Activated CD4-positive, alpha-beta memory T cell treated with anti-CD3 and anti-CD28 coated beads for 36 hours (primary cell): Measurements from ENCODE around the gene SLC10A7. TPM values are rescaled to one million over a fixed set of nuclear protein-coding genes. Genes with fewer than 3 reads are reported as not detected.
A peak's percentile ranks its signal among the peaks of the same experiment; 100 is the strongest.

Experiments
- CTCF ChIA-PET: fragments of 350-600 bp; sonication (Branson Sonifier 250); formaldehyde crosslinking; loops from one replicate; lab custom pipeline; 2021; ENCODE audit warnings: antibody characterized with exemption, inconsistent platforms; lab: Charles Lee
- POLR2A ChIA-PET: fragments of 350-600 bp; sonication (Branson Sonifier 250); formaldehyde crosslinking; loops from one replicate; lab custom pipeline; 2021; ENCODE audit warnings: antibody characterized with exemption; lab: Charles Lee
- DNase-seq: peaks from one replicate; pipeline ENCODE4 v3.0.0-alpha.2; 2020
- H3K27ac Mint-ChIP-seq: one replicate; pipeline ENCODE4 v1.8.0; 2021; ENCODE audit warnings: mixed read lengths
- H3K27me3 Mint-ChIP-seq: one replicate; pipeline ENCODE4 v1.8.0; 2021; ENCODE audit warnings: mixed read lengths
- H3K36me3 Mint-ChIP-seq: one replicate; pipeline ENCODE4 v1.8.0; 2021; ENCODE audit warnings: mixed read lengths
- H3K4me1 Mint-ChIP-seq: one replicate; pipeline ENCODE4 v1.8.0; 2021; ENCODE audit warnings: low read depth, mixed read lengths
- H3K4me3 Mint-ChIP-seq: one replicate; pipeline ENCODE4 v1.8.0; 2021; ENCODE audit warnings: mild to moderate bottlenecking, mixed read lengths
- H3K9me3 Mint-ChIP-seq: one replicate; pipeline ENCODE4 v1.8.0; 2021; ENCODE audit warnings: mixed read lengths
- intact Hi-C: fragments of 100-400 bp; cut with micrococcal nuclease; formaldehyde crosslinking; loops from one replicate; pipeline ENCODE4 v1.15.1; 2023
- total RNA-seq, 2 experiments: library from RNA; stranded (reverse); gene quantifications; one replicate each; pipeline ENCODE4 v1.2.3, GENCODE V29; 2021

The SLC10A7 gene
- total RNA-seq, 2 experiments from 2014 or later, result 10.9 to 14.7 TPM

DNA sequence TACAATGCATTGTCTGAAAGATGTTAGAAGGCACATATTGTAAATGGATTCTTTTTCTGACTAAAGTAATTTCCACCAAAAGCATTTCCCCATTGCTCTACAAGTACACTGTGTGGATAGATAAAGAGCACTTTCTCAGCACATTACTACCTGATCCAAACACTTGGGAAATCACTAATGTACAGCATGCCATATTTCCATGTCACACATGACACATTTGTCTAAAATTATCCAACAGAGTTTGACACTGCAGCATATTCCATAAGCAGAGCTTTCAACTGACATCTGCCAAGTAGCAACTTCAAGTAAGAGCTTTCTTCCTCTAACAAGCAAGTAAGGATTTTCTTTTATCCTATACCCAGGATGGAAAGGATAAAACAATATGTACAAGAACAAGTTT, 257.9 kb downstream of the SLC10A7 start:
- no peak for DNase-seq
- ChIA-PET CTCF (no interaction called here), POLR2A (no interaction called here)
- H3K36me3 Mint-ChIP-seq, result no peaks in the 10 kb centered on the region
- no peaks in the 10 kb centered on the region for H3K9me3 Mint-ChIP-seq
- no peak overlapping the region for H3K4me3 Mint-ChIP-seq
- no peak overlapping the region for H3K27ac Mint-ChIP-seq
- H3K27me3 Mint-ChIP-seq, result no peaks in the 10 kb centered on the region
- no peaks in the 10 kb centered on the region for H3K4me1 Mint-ChIP-seq
- intact Hi-C loops, result no loop called here

DNA sequence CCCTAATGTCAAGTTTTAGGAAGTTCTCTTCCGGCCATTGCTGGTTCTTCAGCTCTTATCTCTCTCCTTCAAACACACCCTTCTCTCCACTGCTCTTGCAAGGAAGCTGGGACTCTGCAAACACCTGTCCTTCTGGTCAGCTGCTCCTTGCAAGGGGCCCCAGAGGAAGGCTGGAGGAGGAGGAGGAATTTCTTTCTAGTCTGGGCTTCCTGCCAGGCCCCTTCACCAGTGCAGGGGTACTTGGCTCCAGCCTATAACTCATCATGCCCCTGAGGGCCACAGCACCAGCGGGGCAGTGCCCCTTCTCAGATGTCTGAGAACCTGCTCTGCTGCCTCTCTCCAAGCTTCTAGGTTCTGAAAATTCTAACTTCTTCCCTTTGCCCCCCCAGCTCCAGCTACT, 260.7 kb downstream of the SLC10A7 start:
- no peak overlapping the region for H3K27ac Mint-ChIP-seq
- no peaks in the 10 kb centered on the region for H3K9me3 Mint-ChIP-seq
- H3K4me3 Mint-ChIP-seq, result no peak overlapping the region
- no peak for DNase-seq
- H3K4me1 Mint-ChIP-seq, result no peaks in the 10 kb centered on the region
- POLR2A ChIA-PET, result no interaction called here
- no peaks in the 10 kb centered on the region for H3K27me3 Mint-ChIP-seq
- intact Hi-C loops, result no loop called here
- CTCF ChIA-PET, result no interaction called here
- H3K36me3 Mint-ChIP-seq, result peaks cover 2% of the 10 kb centered on the region

DNA sequence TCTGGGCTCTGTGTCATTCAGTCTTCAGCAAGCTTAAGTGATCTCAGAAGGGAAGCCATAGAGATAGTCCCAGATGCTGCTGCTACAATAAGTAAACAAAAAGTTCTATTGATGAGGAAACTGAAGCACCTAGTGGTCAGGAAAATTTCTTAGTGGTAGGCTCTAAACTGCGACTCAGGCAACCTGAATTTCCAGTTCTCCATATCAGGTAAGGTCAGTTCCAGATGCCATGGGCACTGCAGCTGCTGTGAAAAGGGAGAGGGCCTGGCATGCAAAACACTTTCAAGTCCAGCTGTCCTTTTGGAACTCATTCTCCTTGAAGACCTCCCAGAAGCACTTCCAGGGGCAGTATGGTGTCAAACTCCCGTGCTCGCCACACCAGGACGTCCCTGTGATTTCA, 261.2 kb downstream of the SLC10A7 start:
- no peak overlapping the region for H3K4me3 Mint-ChIP-seq
- no peaks in the 10 kb centered on the region for H3K9me3 Mint-ChIP-seq
- no peak overlapping the region for H3K27ac Mint-ChIP-seq
- intact Hi-C loops, result no loop called here
- ChIA-PET CTCF (interaction anchor here (1.3 kb wide), 1 partner anchor 16 kb away, joined by 3 read pairs; no protein-coding TSS in a partner anchor), POLR2A (no interaction called here)
- peaks cover 3% of the 10 kb centered on the region for H3K36me3 Mint-ChIP-seq
- H3K27me3 Mint-ChIP-seq, result no peaks in the 10 kb centered on the region
- no peak for DNase-seq
- no peaks in the 10 kb centered on the region for H3K4me1 Mint-ChIP-seq

DNA sequence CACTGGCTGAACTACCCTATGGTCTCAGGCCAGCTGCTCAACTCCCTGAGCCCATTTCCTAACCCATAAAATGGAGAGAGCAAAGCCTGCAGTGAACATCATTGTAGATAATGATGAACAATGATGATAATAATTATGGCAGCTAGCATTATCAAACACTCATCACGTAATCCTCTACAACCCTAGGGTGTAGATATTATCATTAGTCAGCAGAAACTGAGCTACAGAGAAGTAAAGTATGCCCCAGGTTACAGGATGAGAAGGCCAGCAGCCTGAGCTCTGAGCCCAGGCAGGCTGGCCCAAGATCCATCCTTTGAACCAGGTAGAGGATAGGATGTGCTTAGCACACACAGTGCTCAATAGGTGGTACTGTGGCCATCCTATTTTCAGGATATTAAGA, 264.2 kb downstream of the SLC10A7 start:
- Mint-ChIP-seq H3K27ac (no peak overlapping the region), H3K4me3 (no peak overlapping the region), H3K27me3 (no peaks in the 10 kb centered on the region), H3K9me3 (no peaks in the 10 kb centered on the region), H3K36me3 (peaks cover 4% of the 10 kb centered on the region), H3K4me1 (no peaks in the 10 kb centered on the region)
- ChIA-PET POLR2A (no interaction called here), CTCF (no interaction called here)
- intact Hi-C loops, result no loop called here
- DNase-seq, result no peak

DNA sequence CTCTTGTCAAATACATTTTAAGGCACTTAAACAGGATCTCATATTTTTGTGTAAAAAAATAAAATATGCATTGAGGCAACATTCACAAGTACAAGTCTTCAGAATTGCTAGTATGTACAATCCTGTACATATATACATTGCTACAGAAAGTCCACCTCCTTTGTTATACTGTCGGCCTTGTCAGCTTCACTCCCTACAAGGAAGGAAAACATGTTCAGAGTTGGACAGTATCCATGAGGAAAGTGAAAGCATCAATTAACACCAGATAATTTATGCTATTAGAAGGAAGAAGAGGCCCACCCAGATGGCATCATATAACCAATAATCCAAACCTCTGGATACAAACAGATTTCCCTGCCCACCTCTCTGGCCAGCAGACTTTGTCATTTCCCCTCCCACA, 265.4 kb downstream of the SLC10A7 start:
- no peaks in the 10 kb centered on the region for H3K27me3 Mint-ChIP-seq
- H3K27ac Mint-ChIP-seq, result no peak overlapping the region
- H3K4me1 Mint-ChIP-seq, result no peaks in the 10 kb centered on the region
- ChIA-PET POLR2A (no interaction called here), CTCF (no interaction called here)
- no peak for DNase-seq
- H3K36me3 Mint-ChIP-seq, result peaks cover 4% of the 10 kb centered on the region
- intact Hi-C loops, result no loop called here
- no peaks in the 10 kb centered on the region for H3K9me3 Mint-ChIP-seq
- no peak overlapping the region for H3K4me3 Mint-ChIP-seq

DNA sequence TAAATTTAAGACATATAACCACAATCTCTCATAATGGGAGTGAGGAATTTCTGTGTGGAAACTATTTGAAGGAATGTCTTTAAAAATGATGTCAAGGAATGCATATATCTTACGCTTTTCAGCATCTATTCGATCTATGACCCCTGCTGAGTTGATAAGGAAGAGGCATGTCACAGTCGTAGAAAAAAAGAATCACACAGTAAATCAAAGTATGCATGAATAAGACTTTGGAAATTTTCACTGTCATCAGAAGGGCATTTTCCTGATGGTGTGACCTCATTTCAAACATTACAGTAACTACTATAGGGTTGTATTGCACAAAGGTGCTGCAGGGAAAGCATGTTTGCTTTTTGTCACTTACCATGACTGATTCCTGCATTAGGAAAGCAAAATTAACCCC, 265.9 kb downstream of the SLC10A7 start:
- H3K36me3 Mint-ChIP-seq, result peaks cover 4% of the 10 kb centered on the region
- no peaks in the 10 kb centered on the region for H3K4me1 Mint-ChIP-seq
- CTCF ChIA-PET, result no interaction called here
- H3K4me3 Mint-ChIP-seq, result no peak overlapping the region
- POLR2A ChIA-PET, result no interaction called here
- no peak for DNase-seq
- H3K27me3 Mint-ChIP-seq, result no peaks in the 10 kb centered on the region
- H3K27ac Mint-ChIP-seq, result no peak overlapping the region
- intact Hi-C loops, result no loop called here
- H3K9me3 Mint-ChIP-seq, result no peaks in the 10 kb centered on the region

DNA sequence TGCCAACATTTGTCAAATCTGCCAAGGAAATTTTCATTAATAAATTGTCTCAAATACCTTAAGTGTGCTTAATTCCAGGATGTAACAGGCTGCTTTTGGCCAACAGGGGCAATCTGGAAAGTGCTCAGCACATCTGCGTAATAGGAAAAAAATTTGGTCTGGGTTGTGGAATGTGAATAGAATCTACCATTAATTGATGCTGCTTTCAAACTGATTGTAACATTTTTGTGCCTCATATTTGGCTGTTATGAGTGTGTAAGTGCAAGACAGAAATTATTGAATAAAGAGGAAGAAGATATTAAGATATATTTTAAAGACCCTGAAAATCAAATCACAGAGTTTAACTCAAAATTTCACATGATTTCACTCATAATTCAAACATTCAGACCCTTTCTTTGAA, 266.3 kb downstream of the SLC10A7 start:
- H3K4me1 Mint-ChIP-seq, result no peaks in the 10 kb centered on the region
- no peaks in the 10 kb centered on the region for H3K27me3 Mint-ChIP-seq
- no peak overlapping the region for H3K4me3 Mint-ChIP-seq
- H3K36me3 Mint-ChIP-seq, result peaks cover 4% of the 10 kb centered on the region
- CTCF ChIA-PET, result no interaction called here
- intact Hi-C loops, result no loop called here
- no peak for DNase-seq
- POLR2A ChIA-PET, result no interaction called here
- no peak overlapping the region for H3K27ac Mint-ChIP-seq
- no peaks in the 10 kb centered on the region for H3K9me3 Mint-ChIP-seq

DNA sequence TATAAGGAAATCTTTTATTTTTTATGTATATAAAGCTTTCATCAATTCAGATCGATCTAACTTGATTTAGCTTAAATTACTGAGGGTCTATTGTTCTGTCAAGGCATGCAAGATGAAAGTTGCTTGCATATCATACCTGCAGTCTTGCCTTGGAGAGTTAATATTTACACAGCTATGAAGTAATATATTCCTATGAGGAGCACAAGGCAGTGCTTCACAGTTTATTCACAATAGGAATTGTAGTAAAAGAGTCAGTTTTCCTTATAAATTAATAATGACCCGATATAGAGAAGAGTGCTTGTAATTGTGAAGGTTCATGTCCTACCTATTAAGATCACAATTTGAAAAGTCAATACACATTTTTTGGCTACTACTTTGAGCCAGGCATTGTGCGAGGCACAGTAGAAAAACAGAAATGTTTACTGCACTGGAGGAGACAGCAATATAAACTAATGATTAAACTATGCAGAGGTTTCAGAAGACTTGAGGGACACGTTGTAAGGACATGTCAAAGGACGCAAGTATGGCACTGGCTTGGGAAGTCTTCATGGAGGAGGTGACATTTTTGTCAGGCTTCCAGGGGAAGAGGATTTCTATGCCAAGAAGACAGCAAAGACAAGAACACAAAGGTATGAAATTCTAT, 268.6 kb downstream of the SLC10A7 start:
- H3K4me1 Mint-ChIP-seq, result no peaks in the 10 kb centered on the region
- no peaks in the 10 kb centered on the region for H3K9me3 Mint-ChIP-seq
- CTCF ChIA-PET, result interaction anchor here (1.2 kb wide), 1 partner anchor 844 kb away, joined by 3 read pairs; no protein-coding TSS in a partner anchor
- POLR2A ChIA-PET, result no interaction called here
- intact Hi-C loops, result no loop called here
- no peak for DNase-seq
- H3K36me3 Mint-ChIP-seq, result peaks cover 1% of the 10 kb centered on the region
- H3K27me3 Mint-ChIP-seq, result no peaks in the 10 kb centered on the region
- H3K27ac Mint-ChIP-seq, result no peak overlapping the region
- no peak overlapping the region for H3K4me3 Mint-ChIP-seq

DNA sequence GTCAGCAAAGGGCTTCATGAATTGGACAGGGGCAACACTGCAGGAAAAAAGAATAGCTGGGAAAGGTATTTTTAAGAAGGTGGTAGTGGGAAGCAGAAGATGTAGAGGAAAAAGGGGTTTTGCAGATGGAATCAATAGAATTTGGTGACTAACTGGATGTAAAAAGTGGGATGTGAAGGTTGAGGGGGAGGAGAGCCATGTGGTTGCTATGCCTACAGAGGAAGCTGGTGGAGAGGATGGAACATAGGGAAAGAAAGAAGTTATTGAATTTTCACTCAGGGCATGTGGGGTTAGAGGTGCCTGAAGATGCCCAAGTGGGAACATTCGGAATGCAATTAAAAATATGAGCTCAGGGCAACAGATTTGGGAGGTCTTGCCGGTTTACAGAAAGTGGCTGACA, 274.4 kb downstream of the SLC10A7 start:
- POLR2A ChIA-PET, result no interaction called here
- no peak for DNase-seq
- no peaks in the 10 kb centered on the region for H3K36me3 Mint-ChIP-seq
- H3K4me3 Mint-ChIP-seq, result no peak overlapping the region
- H3K27me3 Mint-ChIP-seq, result no peaks in the 10 kb centered on the region
- intact Hi-C loops, result no loop called here
- H3K4me1 Mint-ChIP-seq, result peaks cover 32% of the 10 kb centered on the region
- H3K27ac Mint-ChIP-seq, result no peak overlapping the region
- CTCF ChIA-PET, result interaction anchor here (1.5 kb wide), 1 partner anchor 850 kb away, joined by 6 read pairs; no protein-coding TSS in a partner anchor
- H3K9me3 Mint-ChIP-seq, result no peaks in the 10 kb centered on the region

DNA sequence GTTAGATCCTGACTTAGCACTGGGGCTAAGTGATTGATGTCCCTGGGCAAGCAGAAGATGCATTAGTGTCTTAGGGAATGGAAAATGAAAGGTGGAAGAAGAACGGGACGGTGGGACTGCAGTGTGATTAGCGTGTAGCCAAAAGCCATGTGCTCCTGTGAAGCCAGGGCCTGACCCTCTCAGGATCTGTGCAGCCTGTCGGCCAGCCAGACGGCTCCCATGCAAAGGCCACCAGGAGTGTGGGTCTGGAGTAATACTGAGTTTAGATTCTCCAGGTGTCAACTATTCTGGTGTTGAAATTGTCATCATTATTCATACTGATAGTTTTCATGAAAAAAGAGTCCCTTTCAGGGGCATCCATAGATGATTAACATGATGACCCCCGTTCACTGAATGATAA, 275.4 kb downstream of the SLC10A7 start:
- CTCF ChIA-PET, result interaction anchor here (1.5 kb wide), 1 partner anchor 851 kb away, joined by 6 read pairs; no protein-coding TSS in a partner anchor
- intact Hi-C loops, result no loop called here
- DNase-seq, result no peak
- Mint-ChIP-seq H3K4me3 (no peak overlapping the region), H3K27me3 (peaks cover 2% of the 10 kb centered on the region), H3K36me3 (no peaks in the 10 kb centered on the region), H3K27ac (no peak overlapping the region), H3K9me3 (no peaks in the 10 kb centered on the region), H3K4me1 (peaks cover 36% of the 10 kb centered on the region)
- POLR2A ChIA-PET, result no interaction called here

DNA sequence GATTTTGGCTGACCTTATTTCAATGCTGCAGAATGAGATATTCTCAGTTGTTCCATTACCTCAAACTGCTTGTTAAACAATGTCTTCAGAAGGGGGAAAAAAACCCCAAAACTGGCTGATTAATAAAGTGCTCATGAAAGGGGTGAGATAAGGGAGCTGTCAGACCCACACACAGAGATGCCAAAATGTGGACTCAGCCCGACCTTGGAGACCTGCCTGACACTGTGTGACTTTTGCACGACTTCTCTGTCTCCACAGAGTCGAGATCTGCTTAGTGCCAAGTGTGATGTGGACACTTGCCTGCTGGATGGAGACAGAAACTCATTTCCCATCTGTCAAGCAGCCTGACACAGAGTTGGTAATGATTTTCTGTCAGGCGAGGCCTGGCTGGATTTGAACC, 275.9 kb downstream of the SLC10A7 start:
- intact Hi-C loops, result no loop called here
- peak; percentile 24 for DNase-seq
- Mint-ChIP-seq H3K4me3 (no peak overlapping the region), H3K27me3 (peaks cover 2% of the 10 kb centered on the region), H3K27ac (no peak overlapping the region), H3K36me3 (no peaks in the 10 kb centered on the region), H3K4me1 (peaks cover 36% of the 10 kb centered on the region), H3K9me3 (no peaks in the 10 kb centered on the region)
- ChIA-PET POLR2A (no interaction called here), CTCF (interaction anchor here (1.4 kb wide), 1 partner anchor 773 kb away, joined by 3 read pairs; no protein-coding TSS in a partner anchor)

DNA sequence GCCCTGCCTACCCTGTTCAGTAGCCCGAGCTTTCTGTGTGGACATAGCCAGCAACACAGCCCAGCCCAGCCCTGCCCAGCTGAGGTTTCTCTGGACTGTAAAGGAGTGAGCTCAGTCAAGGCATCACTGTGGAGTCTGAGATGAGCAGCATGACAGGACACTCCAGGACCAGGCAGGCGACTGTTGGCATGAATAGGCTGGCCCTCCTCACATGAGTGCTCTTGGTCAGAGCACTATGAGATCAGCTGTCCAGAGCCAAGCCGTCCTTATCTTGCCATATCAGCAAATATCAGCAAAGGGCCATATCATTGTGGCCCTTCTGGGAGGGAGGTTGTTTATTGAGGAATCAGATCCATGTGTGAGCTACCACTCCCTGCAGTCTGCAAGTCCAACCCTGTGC, 276.5 kb downstream of the SLC10A7 start:
- ChIA-PET CTCF (interaction anchor here (1.1 to 1.4 kb wide), 2 partner anchors 14 to 774 kb away, joined by 3 read pairs; no protein-coding TSS in a partner anchor), POLR2A (no interaction called here)
- Mint-ChIP-seq H3K4me3 (no peak overlapping the region), H3K27me3 (peaks cover 2% of the 10 kb centered on the region), H3K36me3 (no peaks in the 10 kb centered on the region), H3K9me3 (no peaks in the 10 kb centered on the region), H3K4me1 (peaks cover 36% of the 10 kb centered on the region), H3K27ac (no peak overlapping the region)
- intact Hi-C loops, result no loop called here
- no peak for DNase-seq

DNA sequence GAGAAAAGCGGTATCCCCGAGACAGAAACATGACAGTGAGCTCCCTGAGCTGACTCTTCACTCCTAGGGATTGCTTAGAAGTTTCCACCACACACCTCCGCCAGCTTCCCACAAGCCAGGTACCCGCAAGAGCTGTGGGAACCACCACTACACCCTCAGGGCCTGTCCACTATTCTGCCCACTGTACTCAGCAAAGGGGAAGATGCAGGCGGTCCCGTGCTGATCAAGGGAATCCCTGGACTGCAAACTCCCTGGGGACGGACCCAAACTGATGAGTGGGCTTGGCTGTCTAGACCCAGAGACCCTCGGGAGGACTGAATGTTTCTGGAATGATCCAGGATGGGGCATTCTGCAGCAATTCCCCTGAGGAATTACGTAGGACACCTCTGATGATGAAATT, 277.2 kb downstream of the SLC10A7 start:
- Mint-ChIP-seq H3K4me1 (peaks cover 36% of the 10 kb centered on the region), H3K4me3 (no peak overlapping the region), H3K9me3 (no peaks in the 10 kb centered on the region), H3K27me3 (peaks cover 2% of the 10 kb centered on the region), H3K36me3 (no peaks in the 10 kb centered on the region), H3K27ac (no peak overlapping the region)
- DNase-seq, result no peak
- intact Hi-C loops, result no loop called here
- CTCF ChIA-PET, result interaction anchor here (0.9 to 1.8 kb wide), 6 partner anchors 13 to 775 kb away, joined by 3 to 6 read pairs (median 4); no protein-coding TSS in a partner anchor
- POLR2A ChIA-PET, result interaction anchor here (0.6 kb wide), 1 partner anchor 532 kb away, joined by 3 read pairs; no protein-coding TSS in a partner anchor
